ENCODE measurements around the gene GJA5.
"Not testable (repeated sequence)": the region's sequence is repeated elsewhere in the genome, so short reads cannot be mapped to it uniquely, and the experiment has no call there.

GJA5 gene

DNA sequence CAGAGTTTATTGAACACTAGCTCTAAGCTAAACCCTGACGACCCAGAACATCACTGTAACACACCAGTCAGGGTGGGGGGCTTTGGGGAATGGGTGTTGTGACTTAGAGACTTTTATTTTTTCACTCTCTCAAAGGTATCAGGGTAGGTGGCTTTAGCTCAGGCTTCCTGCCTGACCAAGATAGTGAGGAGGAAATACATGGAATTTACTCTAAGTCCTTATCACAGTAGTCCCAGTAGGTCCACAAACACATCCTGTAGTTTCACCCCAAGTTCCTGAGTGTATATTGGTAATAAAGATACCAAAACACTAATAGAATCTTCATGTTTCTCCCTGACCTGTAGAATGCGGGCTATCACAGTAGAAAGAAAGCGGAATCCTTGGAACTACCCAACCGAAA is 15.1 kb downstream of the GJA5 start:
- H3K4me3 ChIP-seq (ENCODE audit: low read length), result no peak overlapping the region
- TF ChIP-seq, protein P1, sequence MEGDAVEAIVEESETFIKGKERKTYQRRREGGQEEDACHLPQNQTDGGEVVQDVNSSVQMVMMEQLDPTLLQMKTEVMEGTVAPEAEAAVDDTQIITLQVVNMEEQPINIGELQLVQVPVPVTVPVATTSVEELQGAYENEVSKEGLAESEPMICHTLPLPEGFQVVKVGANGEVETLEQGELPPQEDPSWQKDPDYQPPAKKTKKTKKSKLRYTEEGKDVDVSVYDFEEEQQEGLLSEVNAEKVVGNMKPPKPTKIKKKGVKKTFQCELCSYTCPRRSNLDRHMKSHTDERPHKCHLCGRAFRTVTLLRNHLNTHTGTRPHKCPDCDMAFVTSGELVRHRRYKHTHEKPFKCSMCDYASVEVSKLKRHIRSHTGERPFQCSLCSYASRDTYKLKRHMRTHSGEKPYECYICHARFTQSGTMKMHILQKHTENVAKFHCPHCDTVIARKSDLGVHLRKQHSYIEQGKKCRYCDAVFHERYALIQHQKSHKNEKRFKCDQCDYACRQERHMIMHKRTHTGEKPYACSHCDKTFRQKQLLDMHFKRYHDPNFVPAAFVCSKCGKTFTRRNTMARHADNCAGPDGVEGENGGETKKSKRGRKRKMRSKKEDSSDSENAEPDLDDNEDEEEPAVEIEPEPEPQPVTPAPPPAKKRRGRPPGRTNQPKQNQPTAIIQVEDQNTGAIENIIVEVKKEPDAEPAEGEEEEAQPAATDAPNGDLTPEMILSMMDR (conservative IDR thresholded peaks at IDR 0.05; ENCODE audit: low read depth, low read length), result no peak
- DNase-seq (ENCODE audit: low read depth), result no peak

GRCh38 chr1:147741065-147741464 is 19.3 kb downstream of the GJA5 start:
- no peak for DNase-seq (ENCODE audit: low read depth)
- H3K4me3 ChIP-seq (ENCODE audit: low read length), result no peak overlapping the region
- TF ChIP-seq, protein P1 (conservative IDR thresholded peaks at IDR 0.05; ENCODE audit: low read depth, low read length), result no peak

- DNase-seq (ENCODE audit: low read depth), result no peak
- TF ChIP-seq, protein P1 (conservative IDR thresholded peaks at IDR 0.05; ENCODE audit: low read depth, low read length), result no peak
- H3K4me3 ChIP-seq (ENCODE audit: low read length), result no peak overlapping the region
Measured at GRCh38 chr1:147740391-147740790, 20.0 kb downstream of the GJA5 start.

DNA sequence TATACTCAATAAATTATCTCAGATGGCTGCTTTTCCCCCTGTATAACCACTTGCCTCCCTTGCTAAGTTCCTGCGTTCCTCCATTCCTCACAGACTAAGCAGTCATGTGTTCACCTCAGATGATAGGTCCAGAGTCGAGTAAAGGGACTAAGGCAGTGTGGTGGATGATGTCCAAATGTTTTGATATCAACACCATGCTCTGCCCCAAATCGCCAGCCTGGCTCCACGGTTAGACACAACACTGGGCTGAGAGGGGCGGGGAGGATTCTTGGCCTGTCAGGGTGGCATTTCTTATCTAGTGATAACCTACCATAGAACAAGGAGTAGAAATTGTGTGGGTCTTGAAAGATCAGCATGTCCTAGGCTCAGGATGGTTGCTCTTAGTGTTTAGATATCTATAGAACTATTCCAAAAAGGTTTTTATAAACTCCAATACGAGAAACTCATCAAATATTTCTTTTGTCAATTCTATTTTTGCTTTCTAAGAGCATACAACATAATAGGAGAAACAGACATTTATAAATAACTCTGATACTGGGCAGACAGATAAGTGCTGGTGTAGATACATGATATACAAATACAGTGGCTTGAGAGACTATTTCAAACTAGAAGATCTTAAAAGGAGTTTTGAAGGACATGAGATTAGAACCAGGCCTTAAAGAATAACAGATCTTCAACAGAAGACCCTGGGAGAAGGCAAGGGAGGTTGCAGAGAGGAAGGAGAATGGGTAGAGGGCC is 21.5 kb downstream of the GJA5 start:
- H3K4me3 ChIP-seq (ENCODE audit: low read length), result no peak overlapping the region
- no peak for DNase-seq (ENCODE audit: low read depth)
- TF ChIP-seq, protein P1 (conservative IDR thresholded peaks at IDR 0.05; ENCODE audit: low read depth, low read length), result no peak

- H3K4me3 ChIP-seq (ENCODE audit: low read length), result no peak overlapping the region
- TF ChIP-seq, protein P1 (conservative IDR thresholded peaks at IDR 0.05; ENCODE audit: low read depth, low read length), result no peak
- no peak for DNase-seq (ENCODE audit: low read depth)
Measured at GRCh38 chr1:147738129-147738528, 22.3 kb downstream of the GJA5 start.

DNA sequence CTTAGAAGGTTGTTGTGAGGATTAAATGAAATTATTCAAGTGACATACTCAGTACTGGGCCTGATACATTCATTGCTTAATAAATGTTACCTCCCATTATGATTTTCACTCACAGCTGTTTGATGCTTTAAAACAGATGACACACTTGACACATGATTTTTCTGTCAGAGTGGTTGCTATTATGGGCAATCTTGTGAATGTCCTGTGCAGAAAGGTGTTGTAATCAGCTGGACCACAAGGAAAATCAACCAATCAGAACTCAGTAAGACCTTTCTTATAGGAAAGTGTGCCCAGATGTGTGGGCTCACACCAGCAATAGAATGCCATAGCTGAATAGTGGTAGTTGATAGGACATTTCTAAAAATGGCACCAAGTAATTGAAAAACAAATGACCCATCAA is 23.5 kb downstream of the GJA5 start:
- TF ChIP-seq, protein P1 (conservative IDR thresholded peaks at IDR 0.05; ENCODE audit: low read depth, low read length), result no peak
- no peak overlapping the region for H3K4me3 ChIP-seq (ENCODE audit: low read length)
- no peak for DNase-seq (ENCODE audit: low read depth)

DNA sequence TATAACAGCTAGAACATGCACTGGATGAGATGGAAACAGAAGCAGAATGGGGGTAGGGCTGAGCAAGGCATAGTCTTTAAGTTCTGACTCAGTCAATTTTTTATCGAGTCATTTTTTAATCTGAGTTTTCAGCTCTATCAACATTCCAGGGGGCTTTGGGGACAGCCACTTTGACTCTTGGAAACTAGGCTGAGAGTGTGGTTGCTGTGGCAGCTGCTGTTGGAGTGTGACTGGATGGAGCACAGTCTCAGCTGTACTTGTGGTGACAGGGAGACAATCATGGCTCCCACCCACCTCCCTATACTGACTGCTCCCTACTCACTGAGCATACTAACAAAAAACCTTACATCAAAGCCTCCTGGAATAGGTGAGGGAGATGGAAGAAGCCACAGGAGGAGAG is 25.0 kb downstream of the GJA5 start:
- H3K4me3 ChIP-seq (ENCODE audit: low read length), result no peak overlapping the region
- TF ChIP-seq, protein P1 (conservative IDR thresholded peaks at IDR 0.05; ENCODE audit: low read depth, low read length), result no peak
- no peak for DNase-seq (ENCODE audit: low read depth)

DNA sequence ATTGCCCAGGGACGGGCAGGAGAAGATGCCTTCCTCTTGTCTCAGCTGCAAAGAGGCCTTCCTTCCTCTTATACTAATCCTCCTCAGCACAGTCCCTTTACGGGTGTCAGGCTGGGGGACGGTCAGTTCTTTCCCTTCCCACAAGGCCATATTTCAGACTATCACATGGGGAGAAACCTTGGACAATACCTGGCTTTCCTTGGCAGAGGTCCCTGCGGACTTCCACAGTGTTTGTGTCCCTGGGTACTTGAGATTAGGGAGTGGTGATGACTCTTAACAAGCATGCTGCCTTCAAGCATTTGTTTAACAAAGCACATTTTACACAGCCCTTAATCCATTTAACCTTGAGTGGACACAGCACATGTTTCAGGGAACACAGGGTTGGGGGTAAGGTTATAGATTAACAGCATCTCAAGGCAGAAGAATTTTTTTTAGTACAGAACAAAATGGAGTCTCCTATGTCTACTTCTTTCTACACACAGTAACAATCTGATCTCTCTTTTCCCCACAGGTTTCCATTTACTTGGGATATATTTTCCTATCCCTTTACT is 26.0 kb downstream of the GJA5 start:
- DNase-seq (ENCODE audit: low read depth); H3K4me3 ChIP-seq (ENCODE audit: low read length): not testable (repeated sequence)
